Muscle layer of duodenum (tissue), 2 donors: ENCODE measurements around the gene PRPF40A.

Experiments used
- H3K27ac ChIP-seq: one replicate; pipeline ENCODE4 v1.7.0; 2013; ENCODE audit warnings: mild to moderate bottlenecking, low read length
- H3K27me3 ChIP-seq: one replicate; pipeline ENCODE4 v1.7.0; 2013; ENCODE audit warnings: low read depth, mild to moderate bottlenecking, control low read depth, low read length
- H3K36me3 ChIP-seq, 2 donors: one replicate each; pipeline ENCODE4 v1.7.0; 2013; ENCODE audit warnings: low read length in 2 of 2, control low read depth in 1 of 2, mild to moderate bottlenecking in 1 of 2; ENCODE audit not compliant: insufficient read depth in 2 of 2, control insufficient read depth in 1 of 2
- H3K4me1 ChIP-seq, 2 donors: one replicate each; pipeline ENCODE4 v1.7.0; 2013; ENCODE audit warnings: low read length in 2 of 2, mild to moderate bottlenecking in 2 of 2, control low read depth in 1 of 2, moderate library complexity in 1 of 2; ENCODE audit not compliant: insufficient read depth in 2 of 2, control insufficient read depth in 1 of 2
- H3K4me3 ChIP-seq, 2 donors: one replicate each; pipeline ENCODE4 v1.7.0; 2013; ENCODE audit warnings: low read length in 2 of 2, low read depth in 1 of 2, mild to moderate bottlenecking in 1 of 2
- H3K9me3 ChIP-seq, 2 donors: one replicate each; pipeline ENCODE4 v1.7.0; 2013; ENCODE audit warnings: low read length in 2 of 2, control low read depth in 1 of 2, mild to moderate bottlenecking in 1 of 2; ENCODE audit not compliant: control insufficient read depth in 1 of 2
- donor health status: healthy.

The PRPF40A gene

GRCh38 chr2:152615177-152615576 is 102.1 kb downstream of the PRPF40A start:
- Histone ChIP-seq H3K4me1 (peaks cover 4 to 6% of the 10 kb centered on the region in 2 donors), H3K27me3 (no peaks in the 10 kb centered on the region), H3K27ac (no peak overlapping the region), H3K9me3 (no peaks in the 10 kb centered on the region), H3K36me3 (peaks cover 13 to 18% of the 10 kb centered on the region in 2 donors), H3K4me3 (no peak overlapping the region)

- H3K27ac ChIP-seq: no peak overlapping the region
- H3K27me3 ChIP-seq: no peaks in the 10 kb centered on the region
- no peak overlapping the region for H3K4me3 ChIP-seq
- H3K4me1 ChIP-seq: peaks cover 4 to 6% of the 10 kb centered on the region in 2 donors
- H3K9me3 ChIP-seq: no peaks in the 10 kb centered on the region
- peaks cover 13 to 14% of the 10 kb centered on the region in 2 donors for H3K36me3 ChIP-seq
These were observed 104.0 kb downstream of the PRPF40A start for GRCh38 chr2:152613235-152613634.

DNA sequence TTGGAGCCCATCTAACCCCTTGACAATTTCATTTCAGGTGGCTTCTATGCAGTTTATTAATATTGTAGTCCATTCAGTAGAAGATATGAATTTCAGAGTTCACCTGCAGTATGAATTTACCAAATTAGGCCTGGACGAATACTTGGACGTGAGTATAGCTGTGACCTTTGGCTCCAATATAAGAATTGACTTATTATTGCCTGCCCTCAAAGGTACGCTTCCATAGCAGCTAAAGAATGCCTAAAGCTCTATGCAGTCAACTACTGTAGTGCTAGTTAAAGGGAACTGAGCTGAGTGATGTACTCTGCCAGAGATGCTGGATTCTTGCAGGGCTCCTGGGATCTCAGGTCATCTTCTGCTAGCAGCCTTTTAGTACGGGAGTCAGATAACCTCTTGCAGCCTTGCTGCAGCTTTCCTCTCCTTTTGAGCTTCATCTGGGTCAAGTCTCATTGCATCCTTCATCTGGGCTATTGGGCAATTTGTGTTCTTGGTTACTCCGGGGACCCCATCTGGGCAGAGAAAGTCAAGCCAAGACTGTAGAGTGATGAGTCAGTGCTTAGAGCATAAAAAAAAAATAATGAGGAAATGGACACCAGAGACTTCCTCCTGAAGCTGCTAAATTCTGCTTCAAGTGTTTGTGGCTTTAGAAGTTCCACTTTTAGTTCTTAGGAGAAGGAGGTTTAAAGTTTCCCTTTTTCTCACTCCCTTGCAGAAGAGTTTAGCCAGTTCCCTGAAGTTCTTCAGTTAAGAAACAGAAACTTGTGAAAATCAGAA is 105.6 kb downstream of the PRPF40A start:
- peak overlapping the region; percentile 62 for H3K27ac ChIP-seq
- H3K4me3 ChIP-seq: no peak overlapping the region
- H3K9me3 ChIP-seq: no peaks in the 10 kb centered on the region
- no peaks in the 10 kb centered on the region for H3K27me3 ChIP-seq
- peaks cover 11% of the 10 kb centered on the region in 2 donors for H3K36me3 ChIP-seq
- peaks cover 4 to 6% of the 10 kb centered on the region in 2 donors for H3K4me1 ChIP-seq

- Histone ChIP-seq H3K4me3 (no peak overlapping the region), H3K4me1 (peaks cover 4 to 6% of the 10 kb centered on the region in 2 donors), H3K9me3 (no peaks in the 10 kb centered on the region), H3K27ac (no peak overlapping the region), H3K36me3 (peaks cover 7 to 11% of the 10 kb centered on the region in 2 donors), H3K27me3 (no peaks in the 10 kb centered on the region)
These were observed 107.6 kb downstream of the PRPF40A start for GRCh38 chr2:152609699-152610098.

GRCh38 chr2:152609154-152609553 is 108.1 kb downstream of the PRPF40A start:
- Histone ChIP-seq H3K27ac (no peak overlapping the region), H3K9me3 (no peaks in the 10 kb centered on the region), H3K36me3 (peaks cover 7 to 11% of the 10 kb centered on the region in 2 donors), H3K4me3 (no peak overlapping the region), H3K27me3 (no peaks in the 10 kb centered on the region), H3K4me1 (peaks cover 4 to 6% of the 10 kb centered on the region in 2 donors)

GRCh38 chr2:152607793-152608300 is 109.4 kb downstream of the PRPF40A start:
- no peak overlapping the region for H3K27ac ChIP-seq
- peaks cover 4 to 6% of the 10 kb centered on the region in 2 donors for H3K4me1 ChIP-seq
- H3K9me3 ChIP-seq: no peaks in the 10 kb centered on the region
- no peaks in the 10 kb centered on the region for H3K27me3 ChIP-seq
- H3K4me3 ChIP-seq: no peak overlapping the region
- peaks cover 7 to 11% of the 10 kb centered on the region in 2 donors for H3K36me3 ChIP-seq

DNA sequence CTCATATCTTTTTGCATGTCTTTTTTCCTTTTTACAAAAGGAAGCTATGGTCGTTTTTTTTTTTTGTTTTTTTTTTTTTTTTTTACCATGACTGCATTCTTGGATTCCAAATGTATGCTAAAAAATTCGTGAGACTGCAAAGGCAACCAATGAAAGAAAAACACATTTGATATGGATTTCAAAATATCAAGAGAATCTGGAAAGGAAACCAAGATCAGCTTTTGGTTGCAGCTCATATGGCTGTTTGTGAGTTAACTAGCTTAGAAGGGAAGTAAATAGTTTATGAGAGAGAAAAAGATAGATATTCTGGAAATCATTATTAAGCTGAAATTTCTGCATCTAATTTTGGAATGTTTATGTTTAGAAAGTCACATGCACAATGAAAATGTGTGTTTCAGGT is 110.3 kb downstream of the PRPF40A start:
- no peaks in the 10 kb centered on the region for H3K27me3 ChIP-seq
- H3K27ac ChIP-seq: no peak overlapping the region

DNA sequence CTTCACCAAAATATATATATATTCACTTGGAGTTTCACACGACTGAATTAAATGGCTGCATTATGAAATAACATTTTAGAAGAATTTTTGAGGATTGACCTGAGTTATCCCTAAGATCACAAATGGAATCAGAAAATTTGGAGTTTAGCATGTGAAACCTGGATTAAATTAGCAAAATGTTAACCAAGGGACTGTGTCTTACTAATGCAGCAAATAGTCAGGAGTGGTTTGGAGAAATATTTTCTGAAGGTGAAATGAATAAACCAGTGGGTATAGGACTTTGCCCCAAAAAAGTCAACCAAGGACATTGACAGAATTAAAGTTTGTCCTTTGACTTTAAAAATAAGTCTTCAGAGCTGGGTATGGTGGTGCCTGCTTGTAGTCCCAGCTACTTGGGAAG is 111.2 kb downstream of the PRPF40A start:
- H3K27ac ChIP-seq: no peak overlapping the region
- H3K9me3 ChIP-seq: no peaks in the 10 kb centered on the region
- H3K4me3 ChIP-seq: no peak overlapping the region
- H3K27me3 ChIP-seq: no peaks in the 10 kb centered on the region
- peaks cover 7 to 8% of the 10 kb centered on the region in 2 donors for H3K36me3 ChIP-seq
- no peaks in the 10 kb centered on the region for H3K4me1 ChIP-seq

More for the DNA sequence above, 110.3 kb downstream of the PRPF40A start:
- Histone ChIP-seq H3K36me3 (peaks cover 7 to 8% of the 10 kb centered on the region in 2 donors), H3K9me3 (no peaks in the 10 kb centered on the region), H3K4me3 (no peak overlapping the region), H3K4me1 (peaks cover 0 to 6% of the 10 kb centered on the region in 2 donors)

- Histone ChIP-seq H3K27me3 (no peaks in the 10 kb centered on the region), H3K36me3 (peaks cover 7 to 11% of the 10 kb centered on the region in 2 donors)
These were observed 114.1 kb downstream of the PRPF40A start for GRCh38 chr2:152603166-152603565.

DNA sequence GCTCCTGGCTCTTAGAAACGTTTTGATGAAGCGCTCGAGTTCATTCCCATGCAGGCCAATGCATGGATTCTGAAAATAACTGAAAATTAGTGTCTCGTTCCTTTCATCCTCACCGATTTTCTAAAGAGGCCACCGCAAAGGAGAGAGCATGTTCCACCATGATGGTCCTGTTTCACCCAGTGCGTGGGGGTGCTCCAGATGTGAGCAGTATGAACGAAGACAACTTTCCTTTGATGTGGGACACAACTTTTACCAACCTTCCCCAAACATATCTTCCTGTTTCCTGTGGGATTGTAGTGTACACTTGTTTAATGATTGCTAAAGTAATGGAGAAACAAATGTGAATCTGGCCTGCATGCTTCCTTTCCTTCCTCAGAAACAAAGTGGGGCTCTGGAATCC is 114.5 kb downstream of the PRPF40A start:
- no peaks in the 10 kb centered on the region for H3K9me3 ChIP-seq
- no peaks in the 10 kb centered on the region for H3K4me1 ChIP-seq
- peaks cover 4 to 7% of the 10 kb centered on the region in 2 donors for H3K36me3 ChIP-seq
- no peaks in the 10 kb centered on the region for H3K27me3 ChIP-seq
- no peak overlapping the region for H3K27ac ChIP-seq
- no peak overlapping the region for H3K4me3 ChIP-seq

More at GRCh38 chr2:152603166-152603565, 114.1 kb downstream of the PRPF40A start:
- Histone ChIP-seq H3K4me1 (no peaks in the 10 kb centered on the region), H3K27ac (no peak overlapping the region), H3K9me3 (no peaks in the 10 kb centered on the region), H3K4me3 (no peak overlapping the region)
